Heart right ventricle (tissue), 16 donors: Measurements from ENCODE around the gene H2AZ1. TPM values are rescaled to one million over a fixed set of nuclear protein-coding genes. Genes with fewer than 3 reads are reported as not detected.

ENCODE experiments used
- ATAC-seq, 8 donors: fragments of 200-7000 bp; cut with Tn5 transposase; one replicate each; pipeline ENCODE4 v1.9.1; 2020; ENCODE audit warnings: mild to moderate bottlenecking in 8 of 8, moderate library complexity in 8 of 8, moderate number of reproducible peaks in 1 of 8
- DNase-seq, 2 donors: peaks; one replicate each; pipeline ENCODE4 v3.0.0-alpha.2; 2020
- H3K27ac ChIP-seq, 10 donors: fragments of 200-600 bp; sonication (generic) in 2 of 10; one replicate each; pipeline versions ENCODE4 v1.5.0 to v1.8.0; 2020 to 2022; ENCODE audit warnings: mild to moderate bottlenecking in 3 of 10
- H3K27me3 ChIP-seq, 7 donors: fragments of 200-600 bp; one replicate each; pipeline ENCODE4 v1.8.0; 2021 to 2022; ENCODE audit warnings: mild to moderate bottlenecking in 2 of 7
- H3K36me3 ChIP-seq, 9 donors: fragments of 200-600 bp; sonication (generic) in 1 of 9; one replicate each; pipeline versions ENCODE4 v1.5.0 to v1.8.0; 2020 to 2022; ENCODE audit warnings: mild to moderate bottlenecking in 2 of 9
- H3K4me1 ChIP-seq, 9 donors: fragments of 200-600 bp; sonication (generic) in 1 of 9; one replicate each; pipeline versions ENCODE4 v1.5.0 to v1.8.0; 2020 to 2022; ENCODE audit warnings: mild to moderate bottlenecking in 4 of 9
- H3K4me3 ChIP-seq, 10 donors: fragments of 200-600 bp; sonication (generic) in 2 of 10; one replicate each; pipeline versions ENCODE4 v1.5.0 to v1.8.0; 2020 to 2022; ENCODE audit warnings: mild to moderate bottlenecking in 7 of 10, moderate library complexity in 2 of 10
- H3K9me3 ChIP-seq, 11 donors: fragments of 200-600 bp in 10 of 11; sonication (generic) in 2 of 11; one replicate each; pipeline versions ENCODE4 v1.5.0 to v1.8.0; 2013 to 2022; ENCODE audit warnings: mild to moderate bottlenecking in 2 of 11, control low read depth in 1 of 11, moderate library complexity in 1 of 11
- CTCF ChIP-seq, 9 donors: fragments of 200-600 bp; sonication (generic) in 2 of 9; IDR thresholded peaks; one replicate each; pipeline versions ENCODE4 v1.5.0 to v1.8.0; 2021 to 2022; ENCODE audit warnings: antibody characterized with exemption in 9 of 9, mild to moderate bottlenecking in 5 of 9, moderate library complexity in 1 of 9
- WGBS, 2 donors: extraction: QIAGEN DNeasy Blood & Tissue Kit; methylation state at CpG; one replicate each; pipeline ENCODE4 v1.1.7; 2013; ENCODE audit warnings: inconsistent platforms in 1 of 2; 5-methylcytosine and 5-hydroxymethylcytosine counted together
- intact Hi-C, 10 donors: fragments of 100-400 bp; cut with DNase I; formaldehyde crosslinking; loops; one replicate each; pipeline versions ENCODE4 v1.11.1 to v1.14.2; 2022
- polyA plus RNA-seq, 2 donors: library from polyadenylated mRNA; stranded (reverse); fragments of 200-250 nt; gene quantifications; one replicate each; pipeline ENCODE4 v1.2.3, GENCODE V29; 2013
- total RNA-seq, 10 donors: library from RNA; stranded (reverse); fragmentation: NEBNext Ultra II Directional in 3 of 10; extraction: Animal tissue kit (Norgen Biotek cat#: 25700) in 3 of 10; gene quantifications; one replicate each; pipeline versions ENCODE4 v1.2.1 to v1.2.4, GENCODE V29; 2021 to 2023
- donor health status: Arrhythmogenic right ventricular cardiomyopathy.
- donor health status: ischemic (EF 13 %, LVEDD 7.1; RV severe dilation, severe dysfunction).
- donor health status: healthy with polysubstance abuse.
- donor health status: DM: no; HTN: yes; CAD: no.
- donor health status: DM: no; HTN: no; CAD: no.
- donor health status: ischemic (EF 25% LVEDD 6.9; RV normal size, moderate dysfunction).
- donor health status: ischemic (EF 25% LVEDD 5.7; RV mildly dilated, moderate dysfunction).
- donor health status: healthy.
- donor health status: DM: yes; HTN: yes; CAD: no.
- donor health status: Ischemic cardiomyopathy.
- donor health status: ischemic (EF 35%, LVEDD 5.7; RV mildly dilated, moderate dysfunction).
- donor health status: nonischemic (EF 11% LVEDD 7.7; RV severe dilation, severe dysfunction).
- donor health status: DM: yes; HTN: yes; CAD: no.
- donor health status: PGD.
- donor health status: ischemic (EF 29% LVEDD 5.4; RV normal size, mild dysfunction).
- donor health status: nonischemic (EF 23%, LVEDD 6.1; RV moderate dilation, normal function).

The H2AZ1 gene
- total and polyA plus RNA-seq, 12 donors: 34.8 to 211 (median 49.4) TPM

- Histone ChIP-seq H3K9me3 (no peaks in the 10 kb centered on the region), H3K27ac (peak overlapping the region; percentile 14 to 96 (median 88)), H3K4me1 (peaks cover 3 to 52% (median 45%) of the 10 kb centered on the region in 9 donors), H3K27me3 (no peaks in the 10 kb centered on the region), H3K4me3 (peak overlapping the region; percentile 67 to 95 (median 80)), H3K36me3 (peaks cover 0 to 14% (median 0%) of the 10 kb centered on the region in 9 donors)
- 0 to 1% methylated on average over 89 to 96 of the region's 98 CpGs for WGBS, 2 donors
- peak; percentile 79 to 90 for DNase-seq
- ATAC-seq: peak; percentile 10 to 50 (median 40)
- TF ChIP-seq CTCF (IDR thresholded peaks at IDR 0.05): peak; percentile 76 to 92 (median 86)
- intact Hi-C loops: loop anchor here in 9 of 10 donors (2.0 to 10.0 kb wide), 9 partner anchors 52 to 387 kb away; partner anchors contain the start of genes TRMT10A (in 4 of the 9), DAPP1 (in 3 of the 9) and LAMTOR3 (in 3 of the 9)
Observed at GRCh38 chr4:99949034-99949998, 759 bp downstream of the H2AZ1 start.

- peaks cover 3 to 69% (median 48%) of the 10 kb centered on the region in 9 donors for H3K4me1 ChIP-seq
- 70 to 74% methylated on average over 4 of the region's 4 CpGs for WGBS, 2 donors
Observed at GRCh38 chr4:99947608-99948007, 2.5 kb downstream of the H2AZ1 start.

GRCh38 chr4:99947190-99947578 is 2.9 kb downstream of the H2AZ1 start:
- ATAC-seq: no peak
- no peak for DNase-seq
- Histone ChIP-seq H3K27me3 (no peaks in the 10 kb centered on the region), H3K9me3 (no peaks in the 10 kb centered on the region), H3K4me1 (peaks cover 3 to 70% (median 48%) of the 10 kb centered on the region in 9 donors), H3K27ac (peak overlapping the region; percentile 82 to 97 (median 94)), H3K4me3 (peak overlapping the region; percentile 75 to 99 (median 92)), H3K36me3 (peaks cover 0 to 21% (median 0%) of the 10 kb centered on the region in 9 donors)
- WGBS, 2 donors: 17 to 18% methylated on average over 8 of the region's 8 CpGs
- no peak for TF ChIP-seq CTCF (IDR thresholded peaks at IDR 0.05)
- intact Hi-C loops: loop anchor here in 8 of 10 donors (2.0 to 10.0 kb wide), 10 partner anchors 50 to 386 kb away; partner anchors contain the start of genes TRMT10A (in 4 of the 8), DAPP1 (in 3 of the 8) and LAMTOR3 (in 3 of the 8)

More at GRCh38 chr4:99947608-99948007, 2.5 kb downstream of the H2AZ1 start:
- Histone ChIP-seq H3K27ac (peak overlapping the region in 7 of 10 donors; percentile 89 to 97 (median 94)), H3K9me3 (no peaks in the 10 kb centered on the region), H3K36me3 (peaks cover 0 to 18% (median 0%) of the 10 kb centered on the region in 9 donors), H3K27me3 (no peaks in the 10 kb centered on the region), H3K4me3 (peak overlapping the region in 3 of 10 donors; percentile 88 to 95 (median 94))
- DNase-seq (no peak), ATAC-seq (no peak)
- no peak for TF ChIP-seq CTCF (IDR thresholded peaks at IDR 0.05)
- intact Hi-C loops: loop anchor here in 9 of 10 donors (2.0 to 10.0 kb wide), 11 partner anchors 50 to 387 kb away; partner anchors contain the start of genes LAMTOR3 (in 4 of the 9), TRMT10A (in 4 of the 9) and DAPP1 (in 3 of the 9)
